Measurements from ENCODE around the gene PCDH9. TPM values are rescaled to one million over a fixed set of nuclear protein-coding genes. Genes with fewer than 3 reads are reported as not detected.

The PCDH9 gene
- total and polyA plus RNA-seq, 10 donors = 0.24 to 8.1 (median 3.8) TPM

DNA sequence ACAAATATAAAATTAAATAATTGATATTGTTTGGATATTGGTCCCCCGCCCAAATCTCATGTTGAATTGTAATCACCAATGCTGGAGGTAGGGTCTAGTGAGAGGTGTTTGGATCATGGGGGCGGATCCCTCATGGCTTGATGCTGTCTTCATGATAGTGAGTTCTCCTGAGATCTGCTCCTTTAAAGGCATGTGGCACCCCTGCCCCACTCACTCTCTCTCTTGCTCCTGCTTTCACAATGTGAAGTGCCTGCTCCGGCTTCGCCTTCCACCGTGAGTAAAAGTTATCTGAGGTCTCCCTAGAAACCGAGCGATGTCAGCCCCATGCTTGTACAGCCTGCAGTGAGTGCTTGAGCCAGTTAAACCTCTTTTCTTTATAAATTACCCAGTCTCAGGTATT, 248.2 kb downstream of the PCDH9 start:
- Histone ChIP-seq H3K9me3 (peaks cover 0 to 8% (median 0%) of the 10 kb centered on the region in 8 donors), H3K4me1 (no peaks in the 10 kb centered on the region), H3K27ac (no peak overlapping the region), H3K27me3 (replicated peaks in 1 of 7) (no peaks in the 10 kb centered on the region), H3K4me3 (no peak overlapping the region), H3K36me3 (no peaks in the 10 kb centered on the region)
- intact Hi-C loops (cut with DNase I; ENCODE audit: low total_unique reads) = no loop called here
- 92 to 97% (median 95%) methylated on average over 7 of the region's 7 CpGs for WGBS, 5 donors
- no peak for TF ChIP-seq POLR2AphosphoS5 (IDR thresholded peaks at IDR 0.05)
- TF ChIP-seq, protein P1, sequence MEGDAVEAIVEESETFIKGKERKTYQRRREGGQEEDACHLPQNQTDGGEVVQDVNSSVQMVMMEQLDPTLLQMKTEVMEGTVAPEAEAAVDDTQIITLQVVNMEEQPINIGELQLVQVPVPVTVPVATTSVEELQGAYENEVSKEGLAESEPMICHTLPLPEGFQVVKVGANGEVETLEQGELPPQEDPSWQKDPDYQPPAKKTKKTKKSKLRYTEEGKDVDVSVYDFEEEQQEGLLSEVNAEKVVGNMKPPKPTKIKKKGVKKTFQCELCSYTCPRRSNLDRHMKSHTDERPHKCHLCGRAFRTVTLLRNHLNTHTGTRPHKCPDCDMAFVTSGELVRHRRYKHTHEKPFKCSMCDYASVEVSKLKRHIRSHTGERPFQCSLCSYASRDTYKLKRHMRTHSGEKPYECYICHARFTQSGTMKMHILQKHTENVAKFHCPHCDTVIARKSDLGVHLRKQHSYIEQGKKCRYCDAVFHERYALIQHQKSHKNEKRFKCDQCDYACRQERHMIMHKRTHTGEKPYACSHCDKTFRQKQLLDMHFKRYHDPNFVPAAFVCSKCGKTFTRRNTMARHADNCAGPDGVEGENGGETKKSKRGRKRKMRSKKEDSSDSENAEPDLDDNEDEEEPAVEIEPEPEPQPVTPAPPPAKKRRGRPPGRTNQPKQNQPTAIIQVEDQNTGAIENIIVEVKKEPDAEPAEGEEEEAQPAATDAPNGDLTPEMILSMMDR (IDR thresholded peaks at IDR 0.05 in 8 of 11, conservative IDR thresholded peaks at IDR 0.05 in 3 of 11) = no peak
- no peak for TF ChIP-seq POLR2A (IDR thresholded peaks at IDR 0.05)
- DNase-seq = no peak

DNA sequence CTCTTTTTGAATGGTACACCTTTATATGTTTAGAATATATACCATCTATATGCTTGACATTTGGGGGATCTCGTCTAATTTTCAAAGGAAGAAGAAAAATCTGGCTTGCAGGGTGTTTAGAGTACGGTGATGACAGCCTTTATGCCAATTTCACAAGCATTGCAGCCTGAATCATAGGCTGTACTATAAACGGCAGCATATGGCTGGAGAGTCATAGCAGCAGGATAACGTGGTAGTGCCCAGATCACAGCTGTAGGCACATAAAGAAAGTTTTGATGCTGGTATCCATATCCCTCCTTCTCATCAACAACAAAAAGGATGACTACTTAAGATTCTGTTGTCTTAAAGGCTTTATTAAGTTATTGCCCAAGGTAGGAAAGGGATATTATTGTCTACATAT, 253.0 kb downstream of the PCDH9 start:
- intact Hi-C loops (cut with DNase I; ENCODE audit: low total_unique reads) = no loop called here
- no peaks in the 10 kb centered on the region for H3K36me3 ChIP-seq
- no peak overlapping the region for H3K27ac ChIP-seq
- TF ChIP-seq POLR2AphosphoS5 (IDR thresholded peaks at IDR 0.05) (no peak), POLR2A (IDR thresholded peaks at IDR 0.05) (no peak)
- TF ChIP-seq, protein P1 (IDR thresholded peaks at IDR 0.05 in 8 of 11, conservative IDR thresholded peaks at IDR 0.05 in 3 of 11) = no peak
- no peaks in the 10 kb centered on the region for H3K9me3 ChIP-seq
- WGBS, 5 donors = 80 to 91% (median 82%) methylated on average over 4 of the region's 4 CpGs
- no peaks in the 10 kb centered on the region for H3K27me3 ChIP-seq (replicated peaks in 1 of 7)
- no peak for DNase-seq
- H3K4me1 ChIP-seq = no peaks in the 10 kb centered on the region
- H3K4me3 ChIP-seq = no peak overlapping the region

- TF ChIP-seq, protein P1 (IDR thresholded peaks at IDR 0.05 in 8 of 11, conservative IDR thresholded peaks at IDR 0.05 in 3 of 11) = no peak
- TF ChIP-seq POLR2A (IDR thresholded peaks at IDR 0.05) (no peak), POLR2AphosphoS5 (IDR thresholded peaks at IDR 0.05) (no peak)
- H3K36me3 ChIP-seq = no peaks in the 10 kb centered on the region
- H3K27ac ChIP-seq = no peak overlapping the region
- H3K4me3 ChIP-seq = no peak overlapping the region
- H3K4me1 ChIP-seq = no peaks in the 10 kb centered on the region
- no peaks in the 10 kb centered on the region for H3K27me3 ChIP-seq (replicated peaks in 1 of 7)
- DNase-seq = no peak
- H3K9me3 ChIP-seq = no peaks in the 10 kb centered on the region
- 83 to 91% (median 89%) methylated on average over 1 of the region's 1 CpG for WGBS, 5 donors
- intact Hi-C loops (cut with DNase I; ENCODE audit: low total_unique reads) = no loop called here
These were observed 255.2 kb downstream of the PCDH9 start for GRCh38 chr13:66974889-66975288.

DNA sequence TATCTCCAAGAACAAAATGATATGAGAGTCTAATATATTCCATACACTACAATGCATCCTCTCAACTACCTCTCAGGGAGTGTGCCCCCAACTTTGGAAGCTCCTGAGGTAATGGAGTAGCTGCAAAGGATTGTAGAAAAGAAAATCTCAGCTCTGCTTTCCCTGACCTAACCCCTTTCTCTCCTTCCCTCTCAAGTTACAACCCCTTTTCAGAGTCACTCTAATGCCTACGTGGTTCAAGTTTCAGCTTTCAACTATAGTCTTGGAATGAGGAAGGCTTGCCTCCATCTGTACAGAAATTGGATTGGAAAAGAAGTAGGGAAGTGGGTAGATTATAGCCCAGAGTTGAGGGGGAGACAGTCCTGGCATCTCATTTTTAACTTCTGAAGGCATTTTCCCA, 256.0 kb downstream of the PCDH9 start:
- Histone ChIP-seq H3K9me3 (no peaks in the 10 kb centered on the region), H3K4me3 (no peak overlapping the region), H3K27ac (no peak overlapping the region), H3K27me3 (replicated peaks in 1 of 7) (no peaks in the 10 kb centered on the region), H3K4me1 (no peaks in the 10 kb centered on the region), H3K36me3 (no peaks in the 10 kb centered on the region)
- intact Hi-C loops (cut with DNase I; ENCODE audit: low total_unique reads) = no loop called here
- no peak for DNase-seq
- TF ChIP-seq POLR2AphosphoS5 (IDR thresholded peaks at IDR 0.05) (no peak), POLR2A (IDR thresholded peaks at IDR 0.05) (no peak)
- TF ChIP-seq, protein P1 (IDR thresholded peaks at IDR 0.05 in 8 of 11, conservative IDR thresholded peaks at IDR 0.05 in 3 of 11) = no peak
- 79 to 89% (median 85%) methylated on average over 1 of the region's 1 CpG for WGBS, 5 donors
